Measurements from ENCODE around the gene SYCP2L.
"Not testable (repeated sequence)": the region's sequence is repeated elsewhere in the genome, so short reads cannot be mapped to it uniquely, and the experiment has no call there.

The SYCP2L gene

DNA sequence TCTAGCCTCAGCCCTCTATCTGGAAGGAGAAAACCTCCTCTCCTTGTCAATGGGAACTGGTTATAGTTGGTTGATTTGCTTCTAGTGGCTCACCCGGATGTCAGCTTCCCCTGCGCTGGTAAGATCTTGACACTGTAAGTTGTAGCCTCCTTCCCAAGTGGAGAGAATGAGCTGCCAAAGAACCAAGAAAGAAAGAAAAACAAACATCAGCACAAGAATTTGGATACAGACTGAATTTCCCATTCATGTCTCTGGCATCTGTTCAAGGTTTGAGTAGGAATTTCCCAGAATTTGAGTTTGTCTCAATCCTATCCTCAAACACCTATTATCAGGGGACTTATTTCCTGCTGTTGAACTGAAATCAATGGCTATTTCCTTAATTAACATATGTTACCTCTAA, 113.1 kb downstream of the SYCP2L start:
- H4K8ac ChIP-seq (ENCODE audit: low read depth, low read length) = no peak overlapping the region

DNA sequence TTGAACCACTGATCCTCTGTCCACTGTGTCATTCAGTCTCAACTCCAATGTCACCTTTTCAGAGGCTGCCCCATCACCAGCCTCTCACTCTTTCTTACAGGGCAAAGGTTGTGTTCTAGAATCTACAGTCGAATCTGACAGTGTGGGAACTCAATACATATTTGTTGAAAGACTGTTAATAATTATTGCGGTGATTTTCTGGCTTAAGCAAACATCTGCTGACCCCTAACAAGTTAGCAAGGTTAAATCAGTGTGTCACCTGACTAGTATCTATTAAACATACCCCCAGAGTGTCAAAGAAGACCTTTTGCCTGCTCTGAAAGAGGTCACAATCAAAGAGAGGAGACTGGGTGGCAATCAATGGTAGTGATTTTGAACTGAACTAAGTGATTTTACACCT, 115.3 kb downstream of the SYCP2L start:
- no peak overlapping the region for H2BK15ac ChIP-seq (replicated peaks; ENCODE audit: low read depth)
- H2AK5ac ChIP-seq (ENCODE audit: low read length) = no peak overlapping the region
- no peak overlapping the region for H3K4me3 ChIP-seq (ENCODE audit: low read length)
- H3K9ac ChIP-seq (ENCODE audit: low read length) = no peak overlapping the region
- no peak overlapping the region for H3K18ac ChIP-seq (ENCODE audit: low read length)
- H2BK120ac ChIP-seq (ENCODE audit: low read depth, low read length) = no peak overlapping the region
- H3K27ac ChIP-seq (ENCODE audit: low read depth, low read length) = no peak overlapping the region
- peaks cover 6% of the 10 kb centered on the region for H3K4me1 ChIP-seq (ENCODE audit: control insufficient read depth, low read depth, low read length)
- H3K4me2 ChIP-seq (ENCODE audit: low read length) = no peak overlapping the region
- no peaks in the 10 kb centered on the region for H3K79me1 ChIP-seq (ENCODE audit: low read length)
- no peak overlapping the region for H3K56ac ChIP-seq (ENCODE audit: low read length)
- DNase-seq = no peak
- H4K5ac ChIP-seq (ENCODE audit: low read length) = no peak overlapping the region
- H3K36me3 ChIP-seq (ENCODE audit: control insufficient read depth, insufficient read depth, low read length) = no peaks in the 10 kb centered on the region
- WGBS (ENCODE audit: extremely low coverage, insufficient coverage, low lambda C conversion rate) = no CpG with 5 or more reads among the region's 2 CpGs
- no peak overlapping the region for H4K8ac ChIP-seq (ENCODE audit: low read depth, low read length)
- H2BK5ac ChIP-seq (ENCODE audit: low read length) = no peak overlapping the region
- no peaks in the 10 kb centered on the region for H3K27me3 ChIP-seq (ENCODE audit: insufficient read depth, low read length, poor library complexity)
- no peak overlapping the region for H3K4ac ChIP-seq (ENCODE audit: low read depth, low read length)
- H3K79me2 ChIP-seq (ENCODE audit: control insufficient read depth, insufficient read depth, low read length) = no peaks in the 10 kb centered on the region
- no peak overlapping the region for H3K23ac ChIP-seq (ENCODE audit: low read length)

More for the DNA sequence above, 113.1 kb downstream of the SYCP2L start:
- Histone ChIP-seq H3K4me1 (ENCODE audit: control insufficient read depth, low read depth, low read length) (peaks cover 2% of the 10 kb centered on the region), H3K4me3 (ENCODE audit: low read length) (no peak overlapping the region), H3K18ac (ENCODE audit: low read length) (no peak overlapping the region), H3K36me3 (ENCODE audit: control insufficient read depth, insufficient read depth, low read length) (no peaks in the 10 kb centered on the region), H3K27ac (ENCODE audit: low read depth, low read length) (no peak overlapping the region), H2BK120ac (ENCODE audit: low read depth, low read length) (no peak overlapping the region), H3K23ac (ENCODE audit: low read length) (no peak overlapping the region), H3K9ac (ENCODE audit: low read length) (no peak overlapping the region), H3K27me3 (ENCODE audit: insufficient read depth, low read length, poor library complexity) (no peaks in the 10 kb centered on the region), H2BK5ac (ENCODE audit: low read length) (no peak overlapping the region), H3K4ac (ENCODE audit: low read depth, low read length) (no peak overlapping the region), H3K56ac (ENCODE audit: low read length) (no peak overlapping the region), H4K5ac (ENCODE audit: low read length) (no peak overlapping the region), H3K79me1 (ENCODE audit: low read length) (no peaks in the 10 kb centered on the region), H3K4me2 (ENCODE audit: low read length) (no peak overlapping the region), H2BK15ac (replicated peaks; ENCODE audit: low read depth) (no peak overlapping the region), H3K79me2 (ENCODE audit: control insufficient read depth, insufficient read depth, low read length) (no peaks in the 10 kb centered on the region), H2AK5ac (ENCODE audit: low read length) (no peak overlapping the region)
- no peak for DNase-seq
- no CpG with 5 or more reads among the region's 2 CpGs for WGBS (ENCODE audit: extremely low coverage, insufficient coverage, low lambda C conversion rate)

DNA sequence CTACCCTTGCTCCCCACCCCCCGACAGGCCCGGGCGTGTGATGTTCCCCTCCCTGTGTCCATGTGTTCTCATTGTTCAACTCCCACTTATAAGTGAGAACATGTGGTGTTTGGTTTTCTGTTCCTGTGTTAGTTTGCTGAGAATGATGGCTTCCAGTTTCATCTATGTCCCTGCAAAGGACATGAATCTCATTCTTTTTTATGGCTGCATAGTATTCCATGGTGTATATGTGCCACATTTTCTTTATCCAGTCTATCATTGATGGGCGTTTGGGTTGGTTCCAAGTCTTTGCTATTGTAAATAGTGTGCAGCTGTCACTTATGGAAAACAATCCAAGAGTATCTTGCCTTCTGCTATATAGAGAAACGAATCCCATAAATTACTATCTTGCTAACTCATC, 116.4 kb downstream of the SYCP2L start:
- not testable (repeated sequence) for H4K8ac ChIP-seq (ENCODE audit: low read depth, low read length); H2AK5ac ChIP-seq (ENCODE audit: low read length); H2BK15ac ChIP-seq (replicated peaks; ENCODE audit: low read depth); H2BK120ac ChIP-seq (ENCODE audit: low read depth, low read length); H3K56ac ChIP-seq (ENCODE audit: low read length); H3K36me3 ChIP-seq (ENCODE audit: control insufficient read depth, insufficient read depth, low read length); H3K27ac ChIP-seq (ENCODE audit: low read depth, low read length); H3K79me1 ChIP-seq (ENCODE audit: low read length); H3K4me2 ChIP-seq (ENCODE audit: low read length); H3K4ac ChIP-seq (ENCODE audit: low read depth, low read length); H4K5ac ChIP-seq (ENCODE audit: low read length); H3K79me2 ChIP-seq (ENCODE audit: control insufficient read depth, insufficient read depth, low read length); H3K18ac ChIP-seq (ENCODE audit: low read length); H3K9ac ChIP-seq (ENCODE audit: low read length); H3K23ac ChIP-seq (ENCODE audit: low read length); H3K4me3 ChIP-seq (ENCODE audit: low read length); H2BK5ac ChIP-seq (ENCODE audit: low read length); H3K27me3 ChIP-seq (ENCODE audit: insufficient read depth, low read length, poor library complexity); DNase-seq
- peaks cover 16% of the 10 kb centered on the region for H3K4me1 ChIP-seq (ENCODE audit: control insufficient read depth, low read depth, low read length)
- WGBS (ENCODE audit: extremely low coverage, insufficient coverage, low lambda C conversion rate) = no CpG with 5 or more reads among the region's 5 CpGs

DNA sequence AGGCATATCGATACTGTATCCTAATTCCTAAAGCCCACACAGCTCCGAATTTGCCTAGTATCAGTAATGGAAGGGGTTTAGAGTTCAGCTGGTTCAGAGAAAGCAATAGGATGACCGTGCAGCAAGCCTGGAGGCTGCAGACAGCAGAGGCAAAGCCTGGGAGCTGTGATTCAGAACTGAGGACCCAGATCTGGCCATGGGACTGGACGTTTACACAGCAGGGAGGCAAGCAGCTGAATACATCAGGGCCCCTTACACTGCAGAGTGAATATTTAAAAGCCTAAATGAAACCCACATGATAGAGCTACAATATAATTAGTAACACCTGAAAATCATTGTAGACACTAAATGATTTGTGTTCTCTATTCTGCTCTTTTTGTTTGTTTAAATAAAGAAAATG, 119.2 kb downstream of the SYCP2L start:
- no CpG with 5 or more reads among the region's 4 CpGs for WGBS (ENCODE audit: extremely low coverage, insufficient coverage, low lambda C conversion rate)
- Histone ChIP-seq H4K8ac (ENCODE audit: low read depth, low read length) (no peak overlapping the region), H3K79me1 (ENCODE audit: low read length) (no peaks in the 10 kb centered on the region), H3K56ac (ENCODE audit: low read length) (peak overlapping the region; percentile 0), H3K23ac (ENCODE audit: low read length) (no peak overlapping the region), H3K27ac (ENCODE audit: low read depth, low read length) (no peak overlapping the region), H3K79me2 (ENCODE audit: control insufficient read depth, insufficient read depth, low read length) (no peaks in the 10 kb centered on the region), H2AK5ac (ENCODE audit: low read length) (no peak overlapping the region), H3K4me3 (ENCODE audit: low read length) (no peak overlapping the region), H3K4me1 (ENCODE audit: control insufficient read depth, low read depth, low read length) (peaks cover 25% of the 10 kb centered on the region), H3K4ac (ENCODE audit: low read depth, low read length) (peak overlapping the region; percentile 62), H3K9ac (ENCODE audit: low read length) (no peak overlapping the region), H3K36me3 (ENCODE audit: control insufficient read depth, insufficient read depth, low read length) (no peaks in the 10 kb centered on the region), H2BK15ac (replicated peaks; ENCODE audit: low read depth) (no peak overlapping the region), H2BK5ac (ENCODE audit: low read length) (peak overlapping the region; percentile 33), H4K5ac (ENCODE audit: low read length) (no peak overlapping the region), H2BK120ac (ENCODE audit: low read depth, low read length) (peak overlapping the region; percentile 82), H3K27me3 (ENCODE audit: insufficient read depth, low read length, poor library complexity) (no peaks in the 10 kb centered on the region), H3K4me2 (ENCODE audit: low read length) (no peak overlapping the region), H3K18ac (ENCODE audit: low read length) (peak overlapping the region; percentile 85)
- DNase-seq = no peak

DNA sequence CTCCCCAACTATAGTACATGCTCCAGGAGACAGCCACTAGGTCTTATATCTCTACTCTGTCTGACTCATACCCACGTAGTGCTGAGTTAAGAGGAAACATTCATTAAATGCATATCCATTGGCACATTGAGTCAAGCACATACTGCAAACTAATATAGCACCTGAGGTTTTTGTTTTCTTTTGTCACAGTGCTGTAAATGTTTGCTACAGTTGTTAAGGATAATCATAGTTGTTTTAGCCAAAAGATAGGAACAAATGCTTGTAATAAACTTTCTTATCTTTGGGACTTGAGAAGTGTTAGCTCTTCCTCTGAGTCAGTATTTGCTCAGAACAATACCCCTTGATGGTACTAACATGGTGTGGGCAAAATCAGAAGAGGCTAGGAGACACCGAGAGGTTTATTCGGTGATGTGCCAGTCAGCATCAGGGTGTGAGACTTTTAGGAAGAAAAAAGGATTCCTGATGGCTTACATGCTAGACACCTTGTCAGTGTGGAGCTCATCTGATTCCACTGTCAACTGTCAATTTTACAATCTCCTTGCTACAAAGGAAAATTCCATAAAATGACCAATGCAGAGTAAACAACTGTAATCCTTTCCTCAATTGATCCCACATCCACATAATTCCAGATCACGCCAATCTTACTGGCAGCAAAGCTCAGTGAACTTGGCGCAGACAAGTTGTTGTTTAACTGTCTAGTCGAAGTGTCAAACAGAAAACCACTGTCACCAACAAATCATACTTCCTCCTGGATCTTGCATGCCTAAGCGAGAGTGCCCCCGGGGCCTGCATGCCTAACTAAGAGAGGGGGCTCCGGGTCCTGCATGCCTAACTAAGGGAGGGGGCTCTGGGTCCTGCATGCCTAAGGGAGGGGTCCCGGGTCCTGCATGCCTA, 121.1 kb downstream of the SYCP2L start:
- no peak overlapping the region for H4K8ac ChIP-seq (ENCODE audit: low read depth, low read length)
- no peaks in the 10 kb centered on the region for H3K27me3 ChIP-seq (ENCODE audit: insufficient read depth, low read length, poor library complexity)
- WGBS (ENCODE audit: extremely low coverage, insufficient coverage, low lambda C conversion rate) = no CpG with 5 or more reads among the region's 10 CpGs
- peak overlapping the region; percentile 95 for H3K18ac ChIP-seq (ENCODE audit: low read length)
- H3K4me3 ChIP-seq (ENCODE audit: low read length) = no peak overlapping the region
- no peaks in the 10 kb centered on the region for H3K36me3 ChIP-seq (ENCODE audit: control insufficient read depth, insufficient read depth, low read length)
- peak overlapping the region; percentile 3 for H2BK15ac ChIP-seq (replicated peaks; ENCODE audit: low read depth)
- peaks cover 25% of the 10 kb centered on the region for H3K4me1 ChIP-seq (ENCODE audit: control insufficient read depth, low read depth, low read length)
- H4K5ac ChIP-seq (ENCODE audit: low read length) = no peak overlapping the region
- H3K27ac ChIP-seq (ENCODE audit: low read depth, low read length) = peak overlapping the region; percentile 83
- DNase-seq = peak; percentile 93
- H3K23ac ChIP-seq (ENCODE audit: low read length) = no peak overlapping the region
- H2BK120ac ChIP-seq (ENCODE audit: low read depth, low read length) = peak overlapping the region; percentile 97
- no peak overlapping the region for H3K4me2 ChIP-seq (ENCODE audit: low read length)
- no peaks in the 10 kb centered on the region for H3K79me1 ChIP-seq (ENCODE audit: low read length)
- peak overlapping the region; percentile 70 for H3K56ac ChIP-seq (ENCODE audit: low read length)
- H3K9ac ChIP-seq (ENCODE audit: low read length) = no peak overlapping the region
- H2AK5ac ChIP-seq (ENCODE audit: low read length) = no peak overlapping the region
- H2BK5ac ChIP-seq (ENCODE audit: low read length) = peak overlapping the region; percentile 85
- H3K4ac ChIP-seq (ENCODE audit: low read depth, low read length) = peak overlapping the region; percentile 65
- no peaks in the 10 kb centered on the region for H3K79me2 ChIP-seq (ENCODE audit: control insufficient read depth, insufficient read depth, low read length)

Data from mesendoderm (in vitro differentiated cells).